ENCODE data around the gene KRTAP19-7.

KRTAP19-7 gene

DNA sequence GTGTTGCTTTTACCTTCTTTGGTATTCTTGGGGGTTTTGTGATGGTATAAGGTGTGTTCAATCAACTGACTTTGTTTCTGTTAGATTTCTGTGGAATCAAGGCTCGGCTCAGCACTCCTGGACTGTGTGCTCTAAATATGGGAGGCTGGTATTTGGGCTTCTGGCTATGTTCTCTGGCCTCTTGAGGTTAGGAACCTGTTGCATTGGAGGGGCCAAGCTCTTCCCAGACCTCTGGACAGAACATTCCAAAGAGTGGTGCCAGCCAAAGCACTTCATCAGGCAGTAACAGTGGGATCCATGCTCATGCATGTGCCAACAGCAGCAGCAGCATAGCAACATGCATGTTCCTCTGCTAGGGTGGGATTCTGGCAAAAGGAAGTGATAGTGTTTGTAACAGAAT lies 8.3 kb downstream of the KRTAP19-7 start:
- no peaks in the 10 kb centered on the region for H3K4me1 ChIP-seq

GRCh38 chr21:30541764-30542163 lies 19.4 kb downstream of the KRTAP19-7 start, which contains the start of gene KRTAP19-6:
TSS of gene KRTAP19-6 (minus strand) at chr21:30541864. CDS start at chr21:30541833, 31 bp downstream.
- Histone ChIP-seq H3K4me2 (ENCODE audit: low read length) (no peak within 1 kb of the TSS), H3K27ac (no peak within 1 kb of the TSS), H2AFZ (no peak within 1 kb of the TSS), H3K79me2 (no peaks in the 10 kb centered on the region), H3K4me1 (no peaks in the 10 kb centered on the region), H3K9me3 (ENCODE audit: control insufficient read depth, low read length) (no peaks in the 10 kb centered on the region), H3K27me3 (ENCODE audit: control insufficient read depth, insufficient read depth, low read length) (no peaks in the 10 kb centered on the region), H3K9ac (no peak within 1 kb of the TSS), H3K36me3 (ENCODE audit: control insufficient read depth, insufficient read depth, low read length) (no peaks in the 10 kb centered on the region), H3K4me3 (ENCODE audit: low read depth, low read length) (no peak within 1 kb of the TSS)
- TF ChIP-seq, protein P1, sequence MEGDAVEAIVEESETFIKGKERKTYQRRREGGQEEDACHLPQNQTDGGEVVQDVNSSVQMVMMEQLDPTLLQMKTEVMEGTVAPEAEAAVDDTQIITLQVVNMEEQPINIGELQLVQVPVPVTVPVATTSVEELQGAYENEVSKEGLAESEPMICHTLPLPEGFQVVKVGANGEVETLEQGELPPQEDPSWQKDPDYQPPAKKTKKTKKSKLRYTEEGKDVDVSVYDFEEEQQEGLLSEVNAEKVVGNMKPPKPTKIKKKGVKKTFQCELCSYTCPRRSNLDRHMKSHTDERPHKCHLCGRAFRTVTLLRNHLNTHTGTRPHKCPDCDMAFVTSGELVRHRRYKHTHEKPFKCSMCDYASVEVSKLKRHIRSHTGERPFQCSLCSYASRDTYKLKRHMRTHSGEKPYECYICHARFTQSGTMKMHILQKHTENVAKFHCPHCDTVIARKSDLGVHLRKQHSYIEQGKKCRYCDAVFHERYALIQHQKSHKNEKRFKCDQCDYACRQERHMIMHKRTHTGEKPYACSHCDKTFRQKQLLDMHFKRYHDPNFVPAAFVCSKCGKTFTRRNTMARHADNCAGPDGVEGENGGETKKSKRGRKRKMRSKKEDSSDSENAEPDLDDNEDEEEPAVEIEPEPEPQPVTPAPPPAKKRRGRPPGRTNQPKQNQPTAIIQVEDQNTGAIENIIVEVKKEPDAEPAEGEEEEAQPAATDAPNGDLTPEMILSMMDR (IDR thresholded peaks at IDR 0.05), result no peak

More for the DNA sequence above, 8.3 kb downstream of the KRTAP19-7 start:
- TF ChIP-seq, protein P1 (IDR thresholded peaks at IDR 0.05), result no peak
- no peak overlapping the region for H3K4me3 ChIP-seq (ENCODE audit: low read depth, low read length)
- no peaks in the 10 kb centered on the region for H3K27me3 ChIP-seq (ENCODE audit: control insufficient read depth, insufficient read depth, low read length)
- no peak overlapping the region for H2AFZ ChIP-seq
- H3K9me3 ChIP-seq (ENCODE audit: control insufficient read depth, low read length), result no peaks in the 10 kb centered on the region
- H3K4me2 ChIP-seq (ENCODE audit: low read length), result no peak overlapping the region
- H3K27ac ChIP-seq, result no peak overlapping the region
- no peaks in the 10 kb centered on the region for H3K36me3 ChIP-seq (ENCODE audit: control insufficient read depth, insufficient read depth, low read length)
- no peak overlapping the region for H3K9ac ChIP-seq
- H3K79me2 ChIP-seq, result no peaks in the 10 kb centered on the region

DNA sequence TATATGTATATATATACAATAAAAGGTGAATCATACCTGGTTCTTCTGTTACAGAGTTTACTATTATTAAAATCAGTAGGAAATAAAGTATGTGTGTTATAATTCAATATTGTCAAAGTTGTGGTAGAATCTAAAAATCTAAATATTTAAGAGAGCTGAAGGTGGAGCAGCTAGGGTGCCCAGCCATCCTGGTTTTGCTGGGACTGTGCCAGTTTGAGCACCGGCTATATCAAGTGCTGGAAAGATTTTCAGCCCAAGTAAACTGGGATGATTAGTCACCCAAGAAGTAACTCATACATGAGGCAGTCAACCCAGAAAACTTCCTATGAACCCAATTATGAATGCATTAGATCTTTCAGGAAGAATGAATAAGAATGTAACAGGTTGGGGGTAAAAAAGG lies 42.2 kb downstream of the KRTAP19-7 start:
- Histone ChIP-seq H3K4me3 (ENCODE audit: low read depth, low read length) (no peak overlapping the region), H3K79me2 (no peaks in the 10 kb centered on the region), H3K27me3 (ENCODE audit: control insufficient read depth, insufficient read depth, low read length) (no peaks in the 10 kb centered on the region), H3K36me3 (ENCODE audit: control insufficient read depth, insufficient read depth, low read length) (no peaks in the 10 kb centered on the region), H3K9me3 (ENCODE audit: control insufficient read depth, low read length) (no peaks in the 10 kb centered on the region), H3K4me1 (no peaks in the 10 kb centered on the region), H3K27ac (no peak overlapping the region), H3K9ac (no peak overlapping the region), H2AFZ (no peak overlapping the region), H3K4me2 (ENCODE audit: low read length) (no peak overlapping the region)
- TF ChIP-seq, protein P1 (IDR thresholded peaks at IDR 0.05), result no peak

DNA sequence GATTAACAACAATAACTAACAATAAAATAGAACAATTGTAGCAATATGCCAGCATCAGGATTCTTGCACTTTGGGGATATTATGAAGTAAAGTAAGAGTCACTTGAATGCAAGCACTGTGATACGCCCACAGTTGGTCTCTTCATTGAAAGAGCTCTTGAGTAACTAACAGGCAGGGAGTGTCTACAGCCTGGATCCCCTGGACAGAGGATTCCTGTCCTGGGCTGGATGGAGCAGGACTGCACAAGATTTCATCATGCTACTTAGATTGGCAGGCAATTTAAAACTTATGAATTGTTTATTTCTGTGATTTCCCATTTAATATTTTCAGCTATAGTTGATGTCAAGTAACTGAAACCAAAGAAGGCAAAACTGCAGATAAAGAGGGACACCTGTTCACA lies 45.4 kb downstream of the KRTAP19-7 start:
- Histone ChIP-seq H3K79me2 (no peaks in the 10 kb centered on the region), H3K27me3 (ENCODE audit: control insufficient read depth, insufficient read depth, low read length) (no peaks in the 10 kb centered on the region), H3K4me3 (ENCODE audit: low read depth, low read length) (no peak overlapping the region), H3K36me3 (ENCODE audit: control insufficient read depth, insufficient read depth, low read length) (no peaks in the 10 kb centered on the region), H3K27ac (no peak overlapping the region), H3K4me2 (ENCODE audit: low read length) (no peak overlapping the region), H2AFZ (no peak overlapping the region), H3K4me1 (no peaks in the 10 kb centered on the region), H3K9me3 (ENCODE audit: control insufficient read depth, low read length) (no peaks in the 10 kb centered on the region), H3K9ac (no peak overlapping the region)
- TF ChIP-seq, protein P1 (IDR thresholded peaks at IDR 0.05), result no peak

Measured in parathyroid adenoma (tissue), 2 donors.